GM21619 (cell line): Measurements from ENCODE around the gene REG1B.

Experiments used
- ATAC-seq: cut with Tn5 transposase; IDR thresholded peaks from one replicate; pipeline ENCODE4 v1.9.1; 2021; ENCODE audit not compliant: unreplicated experiment

REG1B gene

DNA sequence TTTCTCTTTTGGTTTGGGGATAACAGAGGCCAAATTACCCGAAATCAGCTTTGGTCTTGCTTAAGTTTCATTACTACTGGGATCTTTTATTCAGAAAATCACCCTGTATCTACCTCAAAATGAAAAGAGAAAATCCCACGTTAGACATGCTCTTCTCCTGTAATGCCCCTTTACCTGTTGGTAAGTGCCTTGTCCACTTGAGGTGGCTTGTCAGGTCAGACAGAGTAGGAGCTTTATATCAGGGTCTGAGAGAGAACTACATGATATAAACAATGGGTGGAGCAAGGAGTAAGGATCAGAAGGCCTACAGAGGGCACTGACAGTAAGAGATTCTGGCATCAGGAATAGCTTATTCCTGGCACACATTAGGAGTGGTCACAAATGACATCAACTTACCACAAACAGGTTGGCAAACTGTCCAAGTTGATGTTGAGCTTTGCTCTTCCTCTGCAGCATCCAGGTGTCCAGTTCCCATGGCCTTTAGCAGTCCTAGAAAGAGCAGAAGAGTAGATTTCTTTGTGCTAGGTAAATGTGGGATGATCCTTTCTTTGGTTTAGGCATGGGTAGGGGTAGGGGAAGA, at the start of gene REG1B:
Gene REG1B (minus strand): TSS at position 209 of the 580 bp plus-strand sequence. CDS start 381 bp downstream, outside the sequence.
- ATAC-seq, result no peak

DNA sequence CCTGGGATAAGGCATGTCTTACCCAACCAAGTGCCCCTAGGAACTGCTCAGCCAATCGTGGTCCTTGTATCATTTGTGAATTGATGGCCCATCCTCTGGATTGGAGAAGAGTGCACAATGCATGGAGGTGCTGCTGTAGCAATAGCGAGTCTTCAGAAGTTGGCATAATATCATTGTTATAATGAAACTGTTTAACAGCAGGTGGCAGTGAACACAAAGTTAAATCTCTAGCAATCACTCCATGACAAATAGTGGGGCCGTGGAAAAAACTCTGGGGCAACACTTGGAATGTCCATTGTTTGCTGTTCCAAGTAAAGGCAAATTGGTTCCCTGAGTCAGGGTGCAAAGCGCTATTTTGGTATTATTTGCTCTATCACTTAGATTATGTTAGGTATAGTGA, 43.9 kb upstream of the REG1B start:
- no peak for ATAC-seq

GRCh38 chr2:79129804-79130203, 42.0 kb upstream of the REG1B start:
- no peak for ATAC-seq

GRCh38 chr2:79129260-79129659, 41.5 kb upstream of the REG1B start:
- ATAC-seq, result no peak

- ATAC-seq, result no peak
Observed at GRCh38 chr2:79128406-79128805, 40.6 kb upstream of the REG1B start.

- no peak for ATAC-seq
Observed at GRCh38 chr2:79125721-79125985, 37.9 kb upstream of the REG1B start.

- no peak for ATAC-seq
Observed at GRCh38 chr2:79124907-79125720, 37.3 kb upstream of the REG1B start.

- ATAC-seq, result no peak
Observed at GRCh38 chr2:79122676-79123075, 34.9 kb upstream of the REG1B start.

GRCh38 chr2:79120194-79120713, 32.5 kb upstream of the REG1B start, which contains the start of gene REG1A:
REG1A (plus strand) TSS chr2:79120488; CDS start chr2:79120862, 374 bp downstream.
- ATAC-seq, result no peak

DNA sequence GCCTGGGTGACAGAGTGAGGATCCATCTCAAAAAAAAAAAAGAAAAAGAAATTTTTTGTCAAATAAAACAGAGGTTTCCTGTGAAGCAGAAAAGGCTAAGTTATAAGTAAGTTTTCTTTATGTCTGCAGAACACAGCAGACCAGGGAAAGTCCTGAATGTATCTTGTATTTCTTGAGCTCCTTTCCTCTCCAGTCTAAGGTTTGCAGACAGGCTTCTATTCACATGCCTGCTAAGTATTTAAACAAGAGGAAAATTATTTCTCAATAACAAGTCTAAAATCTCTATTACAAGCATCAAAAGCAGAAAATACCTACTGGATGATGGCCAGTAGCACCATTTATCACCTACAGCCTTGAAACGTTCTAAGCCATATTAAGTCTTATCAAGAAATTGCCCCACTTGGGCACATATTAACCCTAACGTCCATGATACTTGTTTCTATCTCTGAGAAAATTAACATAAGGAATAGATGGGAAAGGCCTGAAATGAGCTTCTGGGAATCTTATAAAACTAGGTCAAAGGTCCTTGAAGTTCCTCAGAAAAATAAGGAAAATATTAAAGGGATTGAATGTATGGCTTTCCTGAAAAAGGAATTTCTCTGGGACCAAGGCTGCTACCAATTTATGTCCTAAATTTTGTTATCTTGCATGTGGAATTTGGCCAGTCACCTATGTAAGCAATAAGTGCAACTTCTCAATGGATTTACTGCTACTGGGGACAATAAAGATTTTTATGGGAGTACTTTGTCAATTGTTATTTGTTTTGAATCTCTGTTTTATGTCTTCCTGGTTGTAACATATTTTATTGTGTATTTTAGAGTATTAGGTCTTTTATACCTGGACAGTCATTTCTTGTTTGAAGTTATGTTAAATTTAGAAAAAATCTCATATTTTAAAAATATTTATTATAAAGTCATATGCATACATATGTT, 29.5 kb upstream of the REG1B start:
- no peak for ATAC-seq

DNA sequence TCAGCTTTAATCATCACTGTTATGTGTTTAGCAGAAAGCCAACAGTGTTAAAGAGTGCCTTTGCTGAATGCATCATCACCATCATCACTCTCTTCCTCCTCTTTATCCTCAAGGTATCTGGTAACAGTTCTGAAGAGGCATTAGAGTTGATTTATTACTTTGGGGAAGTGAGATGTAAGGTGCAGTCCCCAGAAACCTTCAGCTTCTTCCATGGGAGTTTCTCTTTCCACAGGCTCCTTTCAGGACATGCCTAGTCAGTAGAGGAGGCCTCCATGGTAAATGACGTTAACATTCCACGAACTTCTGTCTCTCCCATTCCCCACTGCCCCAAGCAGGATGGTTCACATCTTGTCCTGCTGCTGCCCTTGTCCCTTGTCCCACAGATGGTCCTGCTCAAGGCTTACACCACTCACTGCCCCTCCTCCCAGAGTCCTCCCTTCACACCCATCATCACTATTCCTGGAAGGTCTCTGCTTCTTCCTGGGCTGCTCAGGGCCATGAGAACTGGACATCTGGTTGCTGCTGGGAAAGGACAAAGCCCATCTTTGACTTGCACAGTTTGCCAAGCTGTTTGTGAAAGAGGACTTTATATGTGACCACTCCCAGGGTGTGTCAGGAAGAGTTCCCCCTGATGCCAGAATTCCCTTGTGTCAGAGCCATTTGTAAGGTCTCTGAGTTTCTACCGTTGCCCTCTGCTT, 27.2 kb upstream of the REG1B start:
- ATAC-seq, result no peak

DNA sequence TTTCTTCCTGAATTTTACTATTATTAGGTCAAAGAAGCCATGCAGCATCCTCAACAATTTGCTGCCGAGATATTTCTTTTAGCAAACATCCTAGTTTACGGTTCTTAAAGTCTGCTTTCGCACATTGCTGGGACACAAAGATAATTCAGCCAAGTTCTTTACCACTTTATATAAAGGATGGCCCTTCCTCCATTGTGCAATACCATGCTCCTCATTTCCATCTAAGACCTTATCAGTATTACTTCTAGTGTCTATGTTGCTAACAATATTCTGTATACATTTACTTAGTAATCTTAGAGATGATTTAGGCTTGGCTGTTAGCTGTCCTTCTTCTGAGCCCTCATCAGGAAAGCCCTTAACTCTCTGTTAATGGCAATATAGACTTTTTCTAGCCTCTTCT, 24.5 kb upstream of the REG1B start:
- ATAC-seq, result no peak

DNA sequence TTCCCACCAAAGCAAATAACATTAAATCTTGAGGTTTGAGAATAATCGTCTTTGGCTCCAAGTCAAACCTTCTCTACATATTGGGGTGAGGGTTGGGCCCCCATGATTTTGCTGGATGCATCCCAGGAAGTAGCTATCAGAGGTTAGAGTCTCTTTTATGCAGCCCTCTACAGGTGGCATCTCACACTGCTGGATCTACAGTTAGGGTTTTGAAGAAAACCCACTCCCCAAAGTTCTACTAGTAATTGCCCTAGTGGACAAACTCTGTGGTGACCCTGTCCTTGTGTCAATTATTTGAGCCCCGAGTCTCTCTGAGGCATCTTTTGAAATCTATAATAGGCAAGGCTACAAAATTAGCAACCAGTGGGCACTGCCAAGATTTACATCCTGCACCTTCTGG, 17.5 kb upstream of the REG1B start:
- no peak for ATAC-seq

DNA sequence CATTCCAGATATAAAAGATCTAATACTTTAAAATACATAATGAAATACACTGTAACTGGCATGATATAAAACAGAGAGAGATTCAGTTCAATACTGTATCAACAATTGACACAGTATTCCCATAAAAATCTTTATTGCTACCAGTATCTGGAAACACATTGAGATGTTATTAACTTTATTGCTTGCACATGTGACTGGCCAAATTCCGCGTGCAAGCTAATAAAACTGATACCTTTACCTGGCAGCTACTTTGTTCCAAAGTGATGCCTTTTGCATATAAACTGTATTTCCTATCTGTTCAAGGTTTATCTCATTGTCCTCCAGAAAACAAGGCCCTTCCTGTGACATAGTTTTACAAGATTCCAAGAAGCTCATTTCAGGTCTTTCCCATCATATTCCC, 15.4 kb upstream of the REG1B start:
- ATAC-seq, result no peak

- ATAC-seq, result no peak
Observed at GRCh38 chr2:79101024-79101423, 13.2 kb upstream of the REG1B start.

DNA sequence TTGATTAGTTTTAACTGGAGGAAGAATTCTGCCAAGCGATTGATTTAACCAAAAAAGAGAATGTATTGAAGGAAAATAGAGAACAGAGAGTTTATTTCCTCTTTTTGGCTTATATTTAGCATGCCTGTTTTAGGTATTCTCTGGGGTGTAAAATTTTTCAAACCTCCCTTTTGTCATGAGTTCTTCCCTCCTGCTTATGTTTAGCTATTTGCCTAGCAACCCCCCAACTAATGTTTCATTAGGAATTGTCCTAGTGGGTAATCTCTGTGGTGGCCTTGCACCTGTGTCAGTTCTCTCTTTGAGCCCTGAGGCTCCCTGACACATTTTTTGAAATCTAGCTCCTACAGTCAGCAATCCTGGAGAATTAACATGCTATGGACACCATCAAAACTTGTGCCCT, 12.5 kb upstream of the REG1B start:
- ATAC-seq, result no peak

DNA sequence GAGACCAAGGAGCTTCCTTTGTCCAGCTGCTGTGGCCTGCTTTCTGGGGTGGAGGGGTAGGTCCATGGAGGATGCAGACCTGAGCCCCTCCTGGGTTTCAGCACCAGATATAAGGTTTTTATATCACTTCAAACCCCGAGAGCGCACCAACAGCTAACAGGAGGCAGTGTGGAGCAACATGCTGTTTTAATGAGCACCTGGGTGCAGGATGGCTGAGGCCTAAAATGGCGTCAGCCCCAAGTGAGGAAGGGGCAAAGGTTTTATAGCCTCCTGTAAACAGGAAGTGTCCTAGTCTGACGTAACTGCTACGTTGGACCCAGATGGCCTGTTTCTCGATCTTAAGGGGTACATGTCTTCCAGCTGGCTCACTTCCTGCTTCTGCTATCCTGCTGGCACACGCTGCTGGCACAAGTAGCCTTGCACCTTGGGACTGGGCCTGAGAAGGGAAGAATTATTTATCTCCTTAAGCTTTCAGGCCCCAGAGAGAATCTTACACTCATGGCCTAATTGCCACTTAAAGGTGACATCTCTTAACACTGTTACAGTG, 11.4 kb upstream of the REG1B start:
- ATAC-seq, result no peak

DNA sequence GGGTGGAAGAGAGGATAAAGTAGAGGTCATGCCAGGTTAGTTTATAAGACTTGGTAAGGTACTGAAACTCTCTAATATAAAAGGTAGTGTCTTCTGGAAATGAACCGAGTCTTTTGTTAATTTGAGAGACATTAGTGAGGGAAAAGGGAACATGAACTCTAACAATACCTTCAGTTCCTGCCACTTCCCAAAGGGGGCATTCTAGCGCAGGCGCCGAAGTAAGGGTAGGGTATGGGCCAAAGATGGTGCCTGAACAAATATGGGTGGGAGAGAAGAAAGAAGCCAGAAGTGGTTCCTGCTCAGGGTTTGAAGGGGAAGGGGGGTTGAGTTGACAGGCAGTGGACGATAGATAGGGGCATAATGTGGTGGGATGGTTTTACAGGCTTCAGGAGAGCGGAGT, 10.1 kb upstream of the REG1B start:
- ATAC-seq, result no peak

GRCh38 chr2:79090693-79091092, 2.9 kb upstream of the REG1B start:
- ATAC-seq, result no peak

GRCh38 chr2:79086255-79086654, 1.5 kb downstream of the REG1B start:
- ATAC-seq, result no peak

GRCh38 chr2:79085382-79085781, 2.4 kb downstream of the REG1B start:
- no peak for ATAC-seq
